Neural crest cell (in vitro differentiated cells): ENCODE results near the gene TSR3. TPM values are rescaled to one million over a fixed set of nuclear protein-coding genes. Genes with fewer than 3 reads are reported as not detected.

Experiments
- DNase-seq: peaks from one replicate; pipeline ENCODE4 v3.0.0; 2021; ENCODE audit warnings: low read depth, mixed read lengths, low spot score
- H3K27ac Mint-ChIP-seq: one replicate; pipeline ENCODE4 v1.8.0; 2021; ENCODE audit warnings: mild to moderate bottlenecking, mixed read lengths; ENCODE audit not compliant: unreplicated experiment
- H3K27me3 Mint-ChIP-seq: 2 replicates; pipeline ENCODE4 v1.8.0; 2021; ENCODE audit warnings: low read depth, mild to moderate bottlenecking, mixed read lengths
- H3K36me3 Mint-ChIP-seq: 2 replicates; pipeline ENCODE4 v1.8.0; 2021; ENCODE audit warnings: low read depth, mild to moderate bottlenecking, mixed read lengths
- H3K4me1 Mint-ChIP-seq: 2 replicates; pipeline ENCODE4 v1.8.0; 2021; ENCODE audit warnings: mixed read lengths
- H3K4me3 Mint-ChIP-seq: one replicate; pipeline ENCODE4 v1.8.0; 2021; ENCODE audit warnings: mild to moderate bottlenecking, mixed read lengths
- H3K9me3 Mint-ChIP-seq: 2 replicates; pipeline ENCODE4 v1.8.0; 2021; ENCODE audit warnings: mixed read lengths
- total RNA-seq: library from RNA; stranded (reverse); gene quantifications from 2 replicates; pipeline ENCODE4 v1.2.1, GENCODE V29; 2021
- TF ChIP-seq, protein P1 (sequence below): fragments of 200-600 bp; sonication (generic); conservative IDR thresholded peaks from 2 replicates; pipeline ENCODE4 v1.5.0; 2021; ENCODE audit warnings: antibody characterized with exemption, mild to moderate bottlenecking

TSR3 gene
- total RNA-seq, 1 donor from 2014 or later, result 66.2 TPM

DNA sequence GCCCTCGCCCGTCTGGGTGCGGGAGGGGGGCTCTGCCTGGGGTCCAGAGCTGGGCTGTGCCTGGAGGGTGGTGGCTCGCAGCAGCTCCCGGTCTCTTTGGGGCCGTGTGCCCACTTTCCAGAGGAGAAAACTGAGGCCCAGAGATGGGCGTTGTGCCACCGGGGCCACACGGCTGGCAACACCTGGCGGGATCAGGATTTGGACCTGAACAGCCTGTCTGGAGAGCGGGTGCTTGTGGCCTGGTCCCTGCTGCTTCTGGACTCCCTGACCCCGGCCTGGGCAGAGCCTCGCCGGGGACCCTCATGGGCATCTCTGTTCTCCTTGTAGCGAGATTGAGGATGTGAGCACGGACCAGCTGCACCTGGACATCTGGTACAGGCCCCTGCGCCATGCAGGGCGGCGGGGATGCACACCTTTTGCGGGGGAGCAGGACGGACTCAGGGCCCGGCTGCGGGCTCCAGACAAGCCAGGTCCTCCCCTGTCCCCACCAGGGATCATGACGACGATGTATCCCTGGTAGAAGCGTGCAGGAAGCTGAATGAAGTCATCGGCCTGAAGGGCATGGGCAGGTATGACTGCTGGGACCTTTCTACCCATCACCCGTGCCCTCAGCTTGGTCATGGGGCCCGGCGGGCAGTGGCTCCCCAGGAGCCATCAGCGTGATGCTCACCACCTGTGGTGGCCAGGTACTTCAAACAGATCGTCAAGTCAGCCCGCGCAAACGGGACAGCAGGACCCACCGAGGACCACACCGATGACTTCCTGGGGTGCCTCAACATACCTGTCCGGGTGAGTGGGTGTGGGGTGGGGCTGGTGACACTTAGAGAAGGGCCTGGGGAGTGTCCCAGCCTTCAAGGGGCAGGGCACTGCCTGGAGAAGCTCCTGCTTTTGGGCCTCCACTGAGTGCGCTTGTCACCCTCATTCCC, 9.9 kb downstream of the TSR3 start:
- H3K27me3 Mint-ChIP-seq, result peaks cover 20% of the 10 kb centered on the region
- peak overlapping the region; percentile 34 for H3K4me3 Mint-ChIP-seq
- no peaks in the 10 kb centered on the region for H3K36me3 Mint-ChIP-seq
- H3K27ac Mint-ChIP-seq, result no peak overlapping the region
- no peaks in the 10 kb centered on the region for H3K9me3 Mint-ChIP-seq
- DNase-seq, result no peak
- peaks cover 9% of the 10 kb centered on the region for H3K4me1 Mint-ChIP-seq
- TF ChIP-seq, protein P1, sequence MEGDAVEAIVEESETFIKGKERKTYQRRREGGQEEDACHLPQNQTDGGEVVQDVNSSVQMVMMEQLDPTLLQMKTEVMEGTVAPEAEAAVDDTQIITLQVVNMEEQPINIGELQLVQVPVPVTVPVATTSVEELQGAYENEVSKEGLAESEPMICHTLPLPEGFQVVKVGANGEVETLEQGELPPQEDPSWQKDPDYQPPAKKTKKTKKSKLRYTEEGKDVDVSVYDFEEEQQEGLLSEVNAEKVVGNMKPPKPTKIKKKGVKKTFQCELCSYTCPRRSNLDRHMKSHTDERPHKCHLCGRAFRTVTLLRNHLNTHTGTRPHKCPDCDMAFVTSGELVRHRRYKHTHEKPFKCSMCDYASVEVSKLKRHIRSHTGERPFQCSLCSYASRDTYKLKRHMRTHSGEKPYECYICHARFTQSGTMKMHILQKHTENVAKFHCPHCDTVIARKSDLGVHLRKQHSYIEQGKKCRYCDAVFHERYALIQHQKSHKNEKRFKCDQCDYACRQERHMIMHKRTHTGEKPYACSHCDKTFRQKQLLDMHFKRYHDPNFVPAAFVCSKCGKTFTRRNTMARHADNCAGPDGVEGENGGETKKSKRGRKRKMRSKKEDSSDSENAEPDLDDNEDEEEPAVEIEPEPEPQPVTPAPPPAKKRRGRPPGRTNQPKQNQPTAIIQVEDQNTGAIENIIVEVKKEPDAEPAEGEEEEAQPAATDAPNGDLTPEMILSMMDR, result no peak

DNA sequence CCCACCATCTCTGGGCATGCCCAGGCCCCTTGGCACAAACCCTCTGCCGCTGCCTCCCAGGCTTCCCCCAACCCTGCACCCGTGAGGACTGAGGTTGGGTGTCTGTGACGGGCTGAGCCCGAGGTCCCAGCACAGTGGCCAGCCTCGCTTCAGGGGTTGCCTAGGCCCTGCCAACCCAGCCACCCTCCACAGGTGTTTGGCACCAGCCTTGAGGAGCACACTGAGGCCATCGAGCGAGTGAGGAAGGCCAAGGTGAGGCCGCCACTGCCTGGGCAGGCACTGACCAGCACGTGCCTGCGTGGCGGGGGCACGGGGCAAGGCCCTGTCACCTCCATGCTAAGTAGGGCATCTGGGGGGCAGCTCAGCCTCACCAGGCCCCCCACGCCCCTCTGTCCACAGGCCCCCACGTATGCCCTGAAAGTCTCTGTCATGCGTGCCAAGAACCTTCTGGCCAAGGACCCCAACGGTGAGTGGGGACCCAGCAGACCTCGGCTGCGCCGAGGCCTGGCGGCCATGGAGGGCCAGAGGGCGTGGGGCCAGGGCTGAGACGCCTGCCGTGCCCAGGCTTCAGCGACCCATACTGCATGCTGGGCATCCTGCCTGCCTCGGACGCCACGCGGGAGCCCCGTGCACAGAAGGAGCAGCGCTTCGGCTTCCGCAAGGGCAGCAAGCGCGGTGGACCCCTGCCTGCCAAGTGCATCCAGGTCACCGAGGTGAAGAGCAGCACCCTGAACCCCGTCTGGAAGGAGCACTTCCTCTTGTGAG, 10.8 kb downstream of the TSR3 start:
- no peak for DNase-seq
- no peak overlapping the region for H3K27ac Mint-ChIP-seq
- no peaks in the 10 kb centered on the region for H3K36me3 Mint-ChIP-seq
- peaks cover 9% of the 10 kb centered on the region for H3K4me1 Mint-ChIP-seq
- H3K27me3 Mint-ChIP-seq, result peaks cover 29% of the 10 kb centered on the region
- H3K4me3 Mint-ChIP-seq, result no peak overlapping the region
- TF ChIP-seq, protein P1, result no peak
- no peaks in the 10 kb centered on the region for H3K9me3 Mint-ChIP-seq

DNA sequence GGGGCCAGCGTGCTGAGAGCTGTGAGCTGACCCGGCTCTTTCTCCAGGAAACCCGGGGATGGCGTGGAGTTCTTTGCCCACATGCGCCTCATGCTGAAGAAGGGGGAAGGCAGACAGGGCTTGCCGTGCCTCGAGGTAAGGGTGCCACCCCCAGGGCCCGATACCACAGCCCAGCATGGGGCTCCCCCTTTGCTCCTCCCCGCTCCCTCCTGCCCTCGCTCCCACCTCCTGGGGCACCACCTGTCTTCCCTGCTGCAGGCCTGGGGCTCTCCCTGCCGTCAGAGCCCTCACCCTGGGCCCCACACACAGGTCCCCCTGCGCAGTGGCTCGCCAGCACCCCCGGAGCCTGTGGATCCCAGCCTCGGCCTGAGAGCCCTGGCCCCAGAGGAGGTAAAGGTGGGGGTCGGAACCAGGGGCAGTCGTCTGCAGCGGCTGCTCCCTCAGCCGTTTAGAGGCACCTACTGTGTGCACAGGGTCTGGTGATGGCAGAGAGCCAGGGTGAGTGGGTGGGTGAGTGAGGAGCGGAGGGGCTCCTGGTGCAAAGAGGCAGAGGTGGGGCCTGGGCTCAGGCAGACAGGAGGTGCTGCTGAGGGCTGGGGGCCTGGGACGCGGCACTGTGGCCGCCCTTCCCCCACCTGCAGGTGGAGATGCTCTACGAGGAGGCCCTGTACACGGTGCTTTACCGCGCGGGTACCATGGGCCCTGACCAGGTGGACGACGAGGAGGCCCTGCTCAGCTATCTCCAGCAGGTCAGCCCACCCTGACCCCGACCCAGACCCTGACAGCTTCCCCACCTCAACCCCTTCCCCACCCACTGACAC, 12.6 kb downstream of the TSR3 start:
- TF ChIP-seq, protein P1, result no peak
- H3K4me3 Mint-ChIP-seq, result no peak overlapping the region
- H3K27ac Mint-ChIP-seq, result no peak overlapping the region
- DNase-seq, result no peak
- no peaks in the 10 kb centered on the region for H3K9me3 Mint-ChIP-seq
- no peaks in the 10 kb centered on the region for H3K36me3 Mint-ChIP-seq
- peaks cover 44% of the 10 kb centered on the region for H3K27me3 Mint-ChIP-seq
- H3K4me1 Mint-ChIP-seq, result peaks cover 14% of the 10 kb centered on the region

DNA sequence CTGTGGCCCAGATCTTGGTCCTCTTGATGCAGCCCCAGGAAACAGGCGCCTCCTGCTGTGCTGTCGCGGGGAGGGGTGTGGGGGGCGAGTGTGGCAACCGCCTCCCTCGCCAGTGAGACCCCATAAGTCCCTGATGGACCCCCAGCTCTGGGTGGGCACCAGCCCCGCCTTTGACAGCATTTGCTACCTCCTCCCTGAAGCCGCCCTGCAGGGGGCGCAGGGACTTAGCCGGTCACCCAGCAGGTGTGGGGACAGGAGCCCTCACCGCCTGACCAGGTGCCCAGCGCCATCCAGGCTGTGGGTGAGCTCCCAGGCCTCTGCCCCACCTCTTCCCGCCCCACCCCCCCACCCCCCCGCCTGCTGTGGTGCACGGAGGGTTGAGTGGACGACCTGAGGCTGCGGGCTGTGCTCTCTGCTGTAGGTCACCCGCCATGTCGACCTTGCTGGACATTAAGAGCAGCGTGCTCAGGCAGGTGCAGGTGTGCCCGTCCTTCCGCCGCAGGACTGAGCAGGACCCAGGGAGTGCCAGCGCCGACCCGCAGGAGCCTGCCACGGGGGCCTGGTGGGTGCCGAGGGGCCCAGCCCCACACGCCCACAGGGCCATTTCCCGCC, 13.5 kb downstream of the TSR3 start:
- H3K9me3 Mint-ChIP-seq, result no peaks in the 10 kb centered on the region
- peak; percentile 46 for DNase-seq
- peaks cover 41% of the 10 kb centered on the region for H3K27me3 Mint-ChIP-seq

More for the DNA sequence above, 13.5 kb downstream of the TSR3 start:
- Mint-ChIP-seq H3K36me3 (no peaks in the 10 kb centered on the region), H3K27ac (no peak overlapping the region), H3K4me3 (no peak overlapping the region), H3K4me1 (peaks cover 10% of the 10 kb centered on the region)
- TF ChIP-seq, protein P1, result peak; percentile 60
